Measurements from ENCODE around the gene VAT1L.
A peak's percentile ranks its signal among the peaks of the same experiment; 100 is the strongest.

VAT1L gene

GRCh38 chr16:77780378-77780837, 8.0 kb upstream of the VAT1L start:
- H3K36me3 ChIP-seq = no peaks in the 10 kb centered on the region
- no peaks in the 10 kb centered on the region for H4K20me1 ChIP-seq
- no peak overlapping the region for H3K4me3 ChIP-seq
- no peak overlapping the region for H3K4me2 ChIP-seq
- H3K9ac ChIP-seq = no peak overlapping the region
- TF ChIP-seq Cebpa-rat (IDR thresholded peaks at IDR 0.05) = no peak
- no peak overlapping the region for H3K27ac ChIP-seq
- no peaks in the 10 kb centered on the region for H3K4me1 ChIP-seq
- no peaks in the 10 kb centered on the region for H3K27me3 ChIP-seq
- peaks cover 3% of the 10 kb centered on the region; the same call in 1 of the 2 replicates for H3K9me3 ChIP-seq

GRCh38 chr16:77781091-77781490, 7.3 kb upstream of the VAT1L start:
- no peak overlapping the region for H3K4me3 ChIP-seq
- no peak overlapping the region for H3K9ac ChIP-seq
- H3K9me3 ChIP-seq = peaks cover 3% of the 10 kb centered on the region; the same call in 1 of the 2 replicates
- no peaks in the 10 kb centered on the region for H3K27me3 ChIP-seq
- no peak overlapping the region for H3K4me2 ChIP-seq
- no peaks in the 10 kb centered on the region for H3K36me3 ChIP-seq
- no peaks in the 10 kb centered on the region for H3K4me1 ChIP-seq
- no peak for TF ChIP-seq Cebpa-rat (IDR thresholded peaks at IDR 0.05)
- H3K27ac ChIP-seq = no peak overlapping the region
- no peaks in the 10 kb centered on the region for H4K20me1 ChIP-seq

- Histone ChIP-seq H3K36me3 (no peaks in the 10 kb centered on the region), H3K4me2 (no peak overlapping the region), H3K4me1 (peaks cover under 1% of the 10 kb centered on the region; the same call in 1 of the 2 replicates), H3K4me3 (no peak overlapping the region), H3K27me3 (peaks cover 6% of the 10 kb centered on the region), H4K20me1 (no peaks in the 10 kb centered on the region), H3K27ac (no peak overlapping the region), H3K9me3 (peaks cover 3% of the 10 kb centered on the region; the same call in 1 of the 2 replicates), H3K9ac (no peak overlapping the region)
- no peak for TF ChIP-seq Cebpa-rat (IDR thresholded peaks at IDR 0.05)
Observed at GRCh38 chr16:77782694-77783093, 5.7 kb upstream of the VAT1L start.

- no peaks in the 10 kb centered on the region for H3K36me3 ChIP-seq
- H3K27ac ChIP-seq = no peak overlapping the region
- no peak for TF ChIP-seq Cebpa-rat (IDR thresholded peaks at IDR 0.05)
Observed at GRCh38 chr16:77784441-77785372, 3.7 kb upstream of the VAT1L start.

GRCh38 chr16:77785373-77785764, 3.0 kb upstream of the VAT1L start:
- Histone ChIP-seq H3K4me2 (no peak overlapping the region), H3K9me3 (peaks cover 3% of the 10 kb centered on the region; the same call in 1 of the 2 replicates), H3K4me3 (no peak overlapping the region), H4K20me1 (peaks cover 16% of the 10 kb centered on the region; the same call in 1 of the 2 replicates), H3K27me3 (peaks cover 32% of the 10 kb centered on the region), H3K36me3 (no peaks in the 10 kb centered on the region), H3K4me1 (peaks cover 19% of the 10 kb centered on the region), H3K9ac (no peak overlapping the region), H3K27ac (no peak overlapping the region)
- no peak for TF ChIP-seq Cebpa-rat (IDR thresholded peaks at IDR 0.05)

More at GRCh38 chr16:77784441-77785372, 3.7 kb upstream of the VAT1L start:
- H4K20me1 ChIP-seq = peaks cover 11% of the 10 kb centered on the region; the same call in 1 of the 2 replicates
- H3K27me3 ChIP-seq = peaks cover 26% of the 10 kb centered on the region
- peaks cover 18% of the 10 kb centered on the region for H3K4me1 ChIP-seq
- no peak overlapping the region for H3K9ac ChIP-seq
- H3K4me3 ChIP-seq = no peak overlapping the region
- no peak overlapping the region for H3K4me2 ChIP-seq
- peaks cover 3% of the 10 kb centered on the region; the same call in 1 of the 2 replicates for H3K9me3 ChIP-seq

GRCh38 chr16:77786186-77786847, 2.0 kb upstream of the VAT1L start:
- Histone ChIP-seq H3K4me1 (peaks cover 19% of the 10 kb centered on the region), H3K4me3 (no peak overlapping the region), H3K9me3 (peaks cover 3% of the 10 kb centered on the region; the same call in 1 of the 2 replicates), H3K4me2 (no peak overlapping the region), H3K9ac (no peak overlapping the region), H4K20me1 (peaks cover 16% of the 10 kb centered on the region; the same call in 1 of the 2 replicates), H3K36me3 (no peaks in the 10 kb centered on the region), H3K27me3 (peaks cover 42% of the 10 kb centered on the region), H3K27ac (no peak overlapping the region)
- no peak for TF ChIP-seq Cebpa-rat (IDR thresholded peaks at IDR 0.05)

GRCh38 chr16:77787452-77787851, 912 bp upstream of the VAT1L start:
- Histone ChIP-seq H3K4me2 (no peak overlapping the region), H3K4me1 (peaks cover 19% of the 10 kb centered on the region), H4K20me1 (peaks cover 16% of the 10 kb centered on the region; the same call in 1 of the 2 replicates), H3K27ac (no peak overlapping the region), H3K27me3 (peaks cover 51% of the 10 kb centered on the region), H3K4me3 (no peak overlapping the region), H3K36me3 (no peaks in the 10 kb centered on the region), H3K9me3 (peaks cover 3% of the 10 kb centered on the region; the same call in 1 of the 2 replicates), H3K9ac (no peak overlapping the region)
- no peak for TF ChIP-seq Cebpa-rat (IDR thresholded peaks at IDR 0.05)

- peaks cover 16% of the 10 kb centered on the region; the same call in 1 of the 2 replicates for H4K20me1 ChIP-seq
- peak overlapping the region; percentile 99 for H3K4me2 ChIP-seq
- H3K36me3 ChIP-seq = no peaks in the 10 kb centered on the region
- H3K9me3 ChIP-seq = no peaks in the 10 kb centered on the region
- no peak overlapping the region for H3K27ac ChIP-seq
- no peak overlapping the region for H3K9ac ChIP-seq
- peaks cover 19% of the 10 kb centered on the region for H3K4me1 ChIP-seq
- TF ChIP-seq Cebpa-rat (IDR thresholded peaks at IDR 0.05) = no peak
- H3K27me3 ChIP-seq = peaks cover 51% of the 10 kb centered on the region
- H3K4me3 ChIP-seq = peak overlapping the region; percentile 77
Observed at GRCh38 chr16:77789085-77790008, 983 bp downstream of the VAT1L start.

GRCh38 chr16:77790009-77790372, 1.6 kb downstream of the VAT1L start:
- H3K4me3 ChIP-seq = no peak overlapping the region
- peaks cover 19% of the 10 kb centered on the region for H3K4me1 ChIP-seq
- H3K4me2 ChIP-seq = no peak overlapping the region
- H3K9ac ChIP-seq = no peak overlapping the region
- no peaks in the 10 kb centered on the region for H3K36me3 ChIP-seq
- H3K9me3 ChIP-seq = no peaks in the 10 kb centered on the region
- peaks cover 51% of the 10 kb centered on the region for H3K27me3 ChIP-seq
- H3K27ac ChIP-seq = no peak overlapping the region
- TF ChIP-seq Cebpa-rat (IDR thresholded peaks at IDR 0.05) = no peak
- peaks cover 16% of the 10 kb centered on the region; the same call in 1 of the 2 replicates for H4K20me1 ChIP-seq

Data from BLaER1 (cell line).